GM10847 (cell line): ENCODE results near the gene KRTAP1-3.
"Not testable (repeated sequence)": the region's sequence is repeated elsewhere in the genome, so short reads cannot be mapped to it uniquely, and the experiment has no call there.

Experiments used
- POLR2A ChIP-seq: IDR thresholded peaks from 2 replicates; pipeline ENCODE4 v1.6.1; 2011; ENCODE audit not compliant: insufficient read length; ENCODE audit errors: extremely low read depth

The KRTAP1-3 gene

GRCh38 chr17:41034346-41034935 lies at the start of gene KRTAP1-3:
KRTAP1-3 (minus strand) TSS chr17:41034874; CDS start chr17:41034821, 53 bp downstream.
- not testable (repeated sequence) for TF ChIP-seq POLR2A

- not testable (repeated sequence) for TF ChIP-seq POLR2A
These were observed 49.6 kb upstream of the KRTAP1-3 start, which contains the start of gene KRTAP4-7 for GRCh38 chr17:41084100-41084856. KRTAP4-7 (plus strand) TSS chr17:41084150; CDS start chr17:41084207, 57 bp downstream.

- no peak for TF ChIP-seq POLR2A
These were observed 48.0 kb upstream of the KRTAP1-3 start for GRCh38 chr17:41082626-41083025.

- no peak for TF ChIP-seq POLR2A
These were observed 42.1 kb upstream of the KRTAP1-3 start for GRCh38 chr17:41076788-41077187.

GRCh38 chr17:41073676-41074075 lies 39.0 kb upstream of the KRTAP1-3 start:
- no peak for TF ChIP-seq POLR2A

GRCh38 chr17:41071606-41072360 lies 37.1 kb upstream of the KRTAP1-3 start:
- TF ChIP-seq POLR2A, result no peak

- no peak for TF ChIP-seq POLR2A
These were observed 34.4 kb upstream of the KRTAP1-3 start for GRCh38 chr17:41069031-41069430.

- no peak for TF ChIP-seq POLR2A
These were observed 32.6 kb upstream of the KRTAP1-3 start for GRCh38 chr17:41067281-41067680.

- TF ChIP-seq POLR2A, result no peak
These were observed 31.4 kb upstream of the KRTAP1-3 start, which contains the start of gene KRTAP2-4 for GRCh38 chr17:41065829-41066624. KRTAP2-4 (minus strand) TSS chr17:41065879; CDS start chr17:41065845, 34 bp downstream.

GRCh38 chr17:41064301-41064700 lies 29.6 kb upstream of the KRTAP1-3 start:
- TF ChIP-seq POLR2A, result no peak

GRCh38 chr17:41063449-41063848 lies 28.8 kb upstream of the KRTAP1-3 start:
- no peak for TF ChIP-seq POLR2A

GRCh38 chr17:41061964-41062363 lies 27.3 kb upstream of the KRTAP1-3 start:
- no peak for TF ChIP-seq POLR2A

- no peak for TF ChIP-seq POLR2A
These were observed 25.5 kb upstream of the KRTAP1-3 start, which contains the start of gene KRTAP2-3 for GRCh38 chr17:41060052-41060604. KRTAP2-3 (minus strand) TSS chr17:41060114; CDS start chr17:41060050, 64 bp downstream.

- TF ChIP-seq POLR2A, result no peak
These were observed 24.1 kb upstream of the KRTAP1-3 start for GRCh38 chr17:41058741-41059140.
